K562 (cell line): ENCODE data around the gene COQ8B. TPM values are rescaled to one million over a fixed set of nuclear protein-coding genes. Genes with fewer than 3 reads are reported as not detected.

Experiments
- ARID1B ChIP-seq: fragments of 450-650 bp; IDR thresholded peaks from 2 replicates; pipeline ENCODE4 v1.6.1; 2016; ENCODE audit warnings: antibody characterized with exemption, mild to moderate bottlenecking, inconsistent platforms
- ESRRA ChIP-seq: fragments of 450-650 bp; IDR thresholded peaks from 2 replicates; pipeline ENCODE4 v1.6.1; 2014; ENCODE audit warnings: low read depth, mild to moderate bottlenecking, moderate library complexity, borderline replicate concordance
- PHTF2 ChIP-seq: fragments of 250-450 bp; sonication (Bioruptor Pico); IDR thresholded peaks from 2 replicates; pipeline ENCODE4 v1.5.0; 2021; ENCODE audit warnings: mild to moderate bottlenecking
- ZFX ChIP-seq: sonication (generic); formaldehyde crosslinking; IDR thresholded peaks from 2 replicates; pipeline ENCODE4 v1.8.0; 2022; ENCODE audit warnings: mild to moderate bottlenecking, missing genetic modification reagents, moderate library complexity
- ZMIZ1 ChIP-seq, 2 experiments: fragments of 150-350 bp in 1 of 2; IDR thresholded peaks; 2 replicates each; pipeline ENCODE4 v1.6.1; 2012 to 2016; ENCODE audit warnings: low read depth in 2 of 2, low read length in 2 of 2, mild to moderate bottlenecking in 1 of 2, moderate library complexity in 1 of 2
- ZNF407 ChIP-seq: fragments of 450-650 bp; IDR thresholded peaks from 2 replicates; pipeline ENCODE4 v1.6.1; 2016; ENCODE audit warnings: low read depth
- polyA plus RNA-seq, 8 experiments: library from polyadenylated mRNA; depleted of rRNA in 4 of 8; stranded (reverse) in 5 of 8; unstranded in 3 of 8; fragments of >200 nt; fragmentation: Nextera tagmentation in 2 of 8; fragmentation: Illumina TruSeq in 1 of 8; extraction: Ambion mirVana in 2 of 8; extraction: Trizol in 1 of 8; gene quantifications; 2 replicates each; pipeline versions ENCODE4 v1.2.1 to v1.2.3, GENCODE V29; 2011 to 2014; ENCODE audit warnings: inconsistent platforms in 1 of 8, missing spikeins in 1 of 8
- total RNA-seq, 7 experiments: library from RNA; depleted of rRNA in 6 of 7; stranded (reverse); fragments of >200 nt in 6 of 7; fragmentation: Illumina TruSeq in 2 of 7; extraction: Trizol in 2 of 7; gene quantifications; 2 replicates each; pipeline versions ENCODE4 v1.2.1 to v1.2.3, GENCODE V29; 2011 to 2021; ENCODE audit warnings: low replicate concordance in 1 of 7
- TF ChIP-seq, protein P1 (sequence below): fragments of 250-450 bp; sonication (Bioruptor Pico); IDR thresholded peaks from 2 replicates; pipeline ENCODE4 v1.8.0; 2022; ENCODE audit warnings: inconsistent platforms
- TF ChIP-seq, protein P2 (sequence below): fragments of 250-450 bp; sonication (Bioruptor Pico); IDR thresholded peaks from 2 replicates; pipeline ENCODE4 v1.5.0; 2021

COQ8B gene
- total and polyA plus RNA-seq, 9 of the 15 experiments (the other 6 are each of a cell fraction or from before 2014, with no cell fraction given) = 0.41 to 32.3 (median 12.9) TPM

DNA sequence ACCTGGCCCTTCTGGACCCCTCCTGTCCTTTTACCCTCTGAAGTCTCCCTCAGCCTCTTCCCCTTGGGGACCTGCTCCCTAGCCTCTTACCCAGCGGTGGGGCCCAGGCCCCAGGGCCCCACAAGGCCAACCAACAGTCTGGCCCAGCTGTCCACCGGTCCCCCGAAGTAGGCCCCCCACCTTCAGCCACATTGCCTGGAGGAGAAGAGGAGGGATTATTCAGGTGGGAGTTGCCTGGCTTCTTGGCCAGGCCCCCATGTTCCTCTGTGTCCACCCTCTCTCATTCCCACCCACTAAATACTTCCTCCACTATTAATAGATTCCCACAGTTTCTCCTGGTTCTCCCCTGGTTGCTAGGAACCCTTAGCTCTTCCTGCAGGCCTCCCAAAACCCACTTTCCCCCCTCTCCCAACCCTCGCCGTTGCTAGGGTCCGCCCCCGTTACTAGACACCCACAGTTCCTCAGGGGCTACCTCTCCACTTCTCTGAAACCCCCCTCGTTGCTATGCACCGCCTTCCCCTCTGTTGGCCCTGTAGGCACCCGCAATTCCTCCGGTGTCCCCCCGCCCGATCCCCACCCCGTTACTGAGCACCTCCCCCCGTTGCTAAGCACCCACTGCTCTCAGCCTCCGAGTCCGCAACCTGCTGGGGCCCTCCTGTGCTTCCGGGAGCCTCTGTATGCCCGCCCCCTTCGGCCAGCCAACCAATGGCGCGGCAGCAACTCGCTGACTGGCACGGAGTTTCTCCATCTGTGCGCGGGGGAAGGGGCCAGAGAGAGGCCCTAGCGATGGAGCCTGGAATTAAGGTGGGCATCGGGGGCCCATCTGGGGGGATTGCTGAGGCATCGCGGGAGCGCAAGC is 2.0 kb downstream of the COQ8B start (continued):
- TF ChIP-seq ZMIZ1 (IDR thresholded peaks at IDR 0.05; ENCODE audit: low read depth in 2 of 2, low read length in 2 of 2) (no peak), ZNF407 (no peak), PHTF2 (CRISPR knock-in tag) (no peak), ARID1B (no peak), ESRRA (no peak), ZFX (CRISPR knock-in tag) (0 out of 2 replicates have a peak, but pooled peaks have one; percentile 25)
- TF ChIP-seq, protein P1, sequence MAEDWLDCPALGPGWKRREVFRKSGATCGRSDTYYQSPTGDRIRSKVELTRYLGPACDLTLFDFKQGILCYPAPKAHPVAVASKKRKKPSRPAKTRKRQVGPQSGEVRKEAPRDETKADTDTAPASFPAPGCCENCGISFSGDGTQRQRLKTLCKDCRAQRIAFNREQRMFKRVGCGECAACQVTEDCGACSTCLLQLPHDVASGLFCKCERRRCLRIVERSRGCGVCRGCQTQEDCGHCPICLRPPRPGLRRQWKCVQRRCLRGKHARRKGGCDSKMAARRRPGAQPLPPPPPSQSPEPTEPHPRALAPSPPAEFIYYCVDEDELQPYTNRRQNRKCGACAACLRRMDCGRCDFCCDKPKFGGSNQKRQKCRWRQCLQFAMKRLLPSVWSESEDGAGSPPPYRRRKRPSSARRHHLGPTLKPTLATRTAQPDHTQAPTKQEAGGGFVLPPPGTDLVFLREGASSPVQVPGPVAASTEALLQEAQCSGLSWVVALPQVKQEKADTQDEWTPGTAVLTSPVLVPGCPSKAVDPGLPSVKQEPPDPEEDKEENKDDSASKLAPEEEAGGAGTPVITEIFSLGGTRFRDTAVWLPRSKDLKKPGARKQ (CRISPR knock-in tag) = no peak
- TF ChIP-seq, protein P2, sequence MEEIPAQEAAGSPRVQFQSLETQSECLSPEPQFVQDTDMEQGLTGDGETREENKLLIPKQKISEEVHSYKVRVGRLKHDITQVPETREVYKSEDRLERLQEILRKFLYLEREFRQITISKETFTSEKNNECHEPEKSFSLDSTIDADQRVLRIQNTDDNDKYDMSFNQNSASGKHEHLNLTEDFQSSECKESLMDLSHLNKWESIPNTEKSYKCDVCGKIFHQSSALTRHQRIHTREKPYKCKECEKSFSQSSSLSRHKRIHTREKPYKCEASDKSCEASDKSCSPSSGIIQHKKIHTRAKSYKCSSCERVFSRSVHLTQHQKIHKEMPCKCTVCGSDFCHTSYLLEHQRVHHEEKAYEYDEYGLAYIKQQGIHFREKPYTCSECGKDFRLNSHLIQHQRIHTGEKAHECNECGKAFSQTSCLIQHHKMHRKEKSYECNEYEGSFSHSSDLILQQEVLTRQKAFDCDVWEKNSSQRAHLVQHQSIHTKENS (CRISPR knock-in tag) = no peak
